CD4-positive, alpha-beta T cell treated with Interferon alpha-2 for 1 hour (primary cell): Measurements from ENCODE around the gene STK32B.

Source experiments
- DNase-seq, 2 donors: peaks; one replicate each; pipeline ENCODE4 v3.0.0-alpha.2; 2020 to 2022

STK32B gene

DNA sequence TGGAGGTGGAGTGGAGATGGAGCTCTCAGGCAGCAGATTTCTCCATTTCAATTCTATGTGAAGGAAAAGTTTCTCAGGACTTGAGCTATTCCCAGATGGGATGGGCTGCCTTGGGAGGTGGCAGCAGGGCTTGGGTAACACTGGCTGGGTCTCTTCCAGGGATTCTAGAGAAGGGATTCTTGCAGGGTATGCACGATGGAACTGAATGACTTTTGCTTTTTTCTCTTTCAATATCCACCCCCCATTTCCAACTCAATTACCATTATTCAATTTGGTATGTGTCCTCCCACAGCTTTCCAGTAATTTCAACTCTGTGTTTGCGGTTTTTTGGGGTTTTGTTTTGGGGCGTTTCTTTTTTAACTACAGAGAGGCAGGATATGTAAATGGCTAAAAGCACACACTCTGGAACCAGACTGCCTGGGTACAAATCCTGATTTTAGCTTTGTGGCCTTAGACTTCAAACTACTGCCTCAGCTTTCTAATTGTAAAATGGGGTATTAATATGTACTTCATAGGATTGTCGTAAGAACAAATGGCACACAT lies 428.3 kb downstream of the STK32B start:
- no peak for DNase-seq

DNA sequence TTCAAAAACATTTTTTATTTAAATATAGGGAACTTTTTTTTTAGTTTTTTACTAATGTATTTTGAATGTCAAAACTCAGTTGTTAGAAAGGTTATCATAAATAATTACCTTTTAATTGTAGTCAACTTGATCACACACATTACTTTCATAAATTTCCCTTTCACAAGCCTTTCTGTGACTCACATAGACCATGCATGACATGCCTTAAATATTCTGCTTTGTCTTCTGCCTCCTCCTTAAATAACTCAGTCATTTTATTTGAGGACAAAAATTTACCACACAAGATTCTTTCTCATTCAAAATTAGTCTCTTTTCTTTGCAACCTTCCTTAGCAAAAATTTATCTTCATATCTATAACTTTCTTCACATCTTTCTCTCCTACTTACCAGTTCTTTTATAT lies 437.1 kb downstream of the STK32B start:
- no peak for DNase-seq

DNA sequence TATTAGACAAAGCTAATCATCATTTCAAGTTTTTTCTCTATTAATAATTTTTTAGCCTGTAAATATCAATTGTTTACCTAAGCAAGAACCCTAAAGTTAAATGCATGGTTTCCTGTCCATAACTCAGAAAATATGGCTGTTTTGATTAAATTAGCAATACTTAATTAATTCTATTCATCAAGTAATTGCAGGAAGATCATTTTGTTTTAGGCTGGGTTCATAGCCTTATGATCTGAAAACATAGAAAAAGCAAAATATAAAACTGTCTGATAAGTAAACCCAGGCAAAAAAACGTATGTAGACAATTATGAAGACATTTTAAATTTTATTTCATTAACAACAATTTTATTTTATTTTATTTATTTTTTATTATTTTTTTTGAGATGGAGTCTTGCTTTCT lies 438.0 kb downstream of the STK32B start:
- no peak for DNase-seq

DNA sequence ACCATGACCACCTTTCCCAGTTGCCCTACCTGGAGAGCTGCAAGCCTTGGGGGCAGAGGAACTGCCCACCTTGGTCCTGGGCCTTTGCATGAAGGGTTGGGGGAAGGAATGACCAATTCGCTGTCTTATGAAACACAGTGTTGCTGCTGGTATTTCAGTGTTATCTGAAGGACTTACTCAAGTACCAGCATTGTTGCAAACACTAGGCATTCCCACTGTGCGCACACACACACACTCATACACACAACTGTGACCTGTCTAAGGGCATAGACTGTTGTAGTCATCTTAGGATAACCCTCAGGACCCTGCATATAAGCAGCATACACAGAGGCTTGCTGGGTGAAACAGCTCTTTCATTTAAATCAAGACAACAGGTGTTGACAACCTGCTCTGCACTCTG lies 446.2 kb downstream of the STK32B start:
- no peak for DNase-seq

DNA sequence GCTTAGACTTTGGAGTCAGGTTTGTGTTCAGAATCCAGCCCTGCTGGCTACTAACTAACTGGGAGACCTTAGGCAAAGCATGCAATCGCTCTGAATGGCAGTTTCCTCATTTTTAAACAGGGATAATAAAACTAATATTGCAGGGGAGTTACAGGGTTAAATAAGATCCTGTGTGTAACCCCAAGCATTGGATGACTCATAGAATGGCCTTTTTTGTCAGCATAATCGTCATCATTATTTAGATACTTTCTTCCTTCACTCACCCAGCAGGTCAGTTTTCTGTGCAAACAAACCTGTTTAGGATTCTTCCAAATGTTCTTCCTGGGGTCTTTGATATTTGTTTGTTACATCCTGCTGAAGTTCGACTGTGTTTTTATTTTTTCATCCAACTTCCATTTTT lies 448.9 kb downstream of the STK32B start:
- DNase-seq: no peak

DNA sequence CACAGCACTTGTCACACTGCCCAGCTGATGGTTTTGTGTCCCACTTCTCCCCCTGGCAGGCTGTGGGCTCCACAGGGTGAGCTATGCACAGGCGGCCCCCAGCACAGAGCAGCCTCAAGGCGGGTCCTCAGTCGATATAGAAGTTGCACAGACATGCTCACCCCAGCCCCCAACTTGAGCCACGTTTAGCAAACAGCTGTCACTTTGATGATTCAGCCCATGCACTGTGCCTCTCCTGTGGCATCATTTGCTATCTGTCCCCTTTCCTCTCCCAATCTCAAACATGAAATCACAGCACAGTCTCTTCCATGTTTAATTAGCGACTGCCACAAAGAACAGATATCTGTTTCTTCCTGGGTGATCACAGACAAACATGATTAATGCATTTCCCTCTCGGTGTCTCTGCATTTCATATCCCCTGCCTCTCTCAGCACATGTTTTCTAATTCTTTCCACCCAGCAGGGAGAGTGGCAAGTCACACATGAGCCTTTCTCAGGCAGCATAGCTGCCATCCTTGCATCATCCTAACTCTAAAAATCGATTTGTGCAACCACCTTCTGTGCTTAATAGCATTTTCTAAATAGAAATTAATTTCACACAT lies 452.2 kb downstream of the STK32B start:
- no peak for DNase-seq

DNA sequence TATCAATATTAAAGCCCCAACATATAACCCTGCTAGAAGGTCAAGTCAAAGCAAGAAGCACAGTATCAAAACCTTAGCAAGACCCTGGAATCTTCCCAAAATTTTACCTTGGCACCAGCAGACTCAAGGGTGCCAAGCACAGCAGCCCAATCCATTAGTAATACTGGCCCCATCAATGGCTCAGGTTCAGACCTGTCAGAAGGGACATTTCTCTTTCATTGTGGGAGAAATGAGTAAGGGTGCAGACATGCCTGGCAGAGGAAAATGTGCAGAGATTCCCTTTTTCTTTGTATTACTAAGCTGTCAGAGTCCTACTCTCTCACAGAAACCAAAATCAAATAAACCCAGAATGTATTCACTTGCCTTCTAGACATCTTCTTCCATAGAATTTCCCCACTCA lies 453.2 kb downstream of the STK32B start:
- DNase-seq: no peak

DNA sequence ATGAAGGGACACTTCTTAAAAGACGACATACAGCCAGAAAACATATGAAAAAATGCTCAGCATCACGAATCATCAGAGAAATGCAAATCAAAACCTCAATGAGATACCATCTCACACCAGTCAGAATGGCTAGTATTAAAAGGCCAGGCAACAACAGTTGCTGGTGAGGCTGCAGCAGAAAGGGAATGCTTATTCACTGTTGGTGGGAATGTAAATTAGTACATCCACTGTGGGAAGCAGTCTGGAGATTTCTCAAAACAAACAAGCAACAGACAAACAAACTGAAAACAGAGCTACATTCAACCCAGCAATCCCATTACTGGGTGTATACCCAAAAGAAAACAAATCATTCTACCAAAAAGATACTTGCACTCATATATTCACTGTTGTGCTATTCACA lies 459.2 kb downstream of the STK32B start:
- no peak for DNase-seq

DNA sequence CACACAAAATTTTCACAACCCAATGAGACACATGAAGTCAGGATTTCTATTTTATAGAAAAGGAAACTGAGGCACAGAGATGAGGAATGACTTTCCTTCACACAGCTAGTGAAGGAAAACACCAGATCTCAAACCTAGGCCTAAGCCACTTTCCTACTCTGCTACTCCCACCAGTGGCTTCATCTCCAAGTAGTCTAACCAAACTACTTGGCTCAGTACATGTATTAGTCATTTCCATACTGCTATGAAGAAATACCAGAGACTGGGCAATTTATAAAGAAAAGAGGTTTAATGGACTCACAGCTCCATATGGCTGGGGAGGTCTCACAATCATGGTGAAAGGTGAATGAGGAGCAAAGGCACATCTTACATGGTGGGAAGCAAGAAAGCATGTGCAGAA lies 460.5 kb downstream of the STK32B start:
- DNase-seq: no peak

DNA sequence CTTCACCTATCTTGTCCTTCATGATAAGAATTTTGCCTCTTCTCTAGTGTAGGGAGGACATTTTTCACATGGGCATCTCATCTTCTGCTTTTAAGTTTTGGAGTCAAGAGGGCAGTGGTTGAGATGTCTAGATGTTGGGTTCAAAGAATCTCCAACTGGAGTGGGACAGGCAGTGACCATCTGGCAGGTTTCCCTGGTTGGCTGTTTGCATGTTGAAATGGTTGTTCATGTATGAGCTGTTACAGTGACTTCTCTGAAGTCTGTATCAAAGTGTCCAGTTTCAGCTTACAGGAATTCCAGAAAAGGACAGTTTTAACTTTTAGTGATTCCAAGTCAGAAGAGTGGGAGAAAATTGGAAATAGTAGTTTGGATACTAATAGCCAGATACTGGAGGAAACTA lies 464.4 kb downstream of the STK32B start:
- no peak for DNase-seq

DNA sequence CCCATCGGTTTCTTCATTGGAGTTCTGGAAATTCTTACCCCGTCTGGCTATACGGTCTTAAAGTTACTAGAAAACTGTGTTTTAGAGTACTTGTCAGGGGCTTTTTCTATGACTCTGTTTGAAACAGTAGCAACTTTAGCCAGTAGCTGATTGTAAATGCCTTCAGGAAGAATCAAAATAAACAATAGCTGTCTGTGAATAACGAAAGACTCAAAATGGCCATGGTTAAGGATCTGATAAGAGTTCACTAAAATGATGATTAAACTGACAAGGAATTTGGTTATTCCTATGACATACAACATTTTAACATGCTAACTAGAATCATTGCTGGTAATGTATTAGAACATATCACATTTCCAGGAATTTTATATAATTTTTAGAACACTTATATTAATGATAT lies 466.1 kb downstream of the STK32B start:
- no peak for DNase-seq

DNA sequence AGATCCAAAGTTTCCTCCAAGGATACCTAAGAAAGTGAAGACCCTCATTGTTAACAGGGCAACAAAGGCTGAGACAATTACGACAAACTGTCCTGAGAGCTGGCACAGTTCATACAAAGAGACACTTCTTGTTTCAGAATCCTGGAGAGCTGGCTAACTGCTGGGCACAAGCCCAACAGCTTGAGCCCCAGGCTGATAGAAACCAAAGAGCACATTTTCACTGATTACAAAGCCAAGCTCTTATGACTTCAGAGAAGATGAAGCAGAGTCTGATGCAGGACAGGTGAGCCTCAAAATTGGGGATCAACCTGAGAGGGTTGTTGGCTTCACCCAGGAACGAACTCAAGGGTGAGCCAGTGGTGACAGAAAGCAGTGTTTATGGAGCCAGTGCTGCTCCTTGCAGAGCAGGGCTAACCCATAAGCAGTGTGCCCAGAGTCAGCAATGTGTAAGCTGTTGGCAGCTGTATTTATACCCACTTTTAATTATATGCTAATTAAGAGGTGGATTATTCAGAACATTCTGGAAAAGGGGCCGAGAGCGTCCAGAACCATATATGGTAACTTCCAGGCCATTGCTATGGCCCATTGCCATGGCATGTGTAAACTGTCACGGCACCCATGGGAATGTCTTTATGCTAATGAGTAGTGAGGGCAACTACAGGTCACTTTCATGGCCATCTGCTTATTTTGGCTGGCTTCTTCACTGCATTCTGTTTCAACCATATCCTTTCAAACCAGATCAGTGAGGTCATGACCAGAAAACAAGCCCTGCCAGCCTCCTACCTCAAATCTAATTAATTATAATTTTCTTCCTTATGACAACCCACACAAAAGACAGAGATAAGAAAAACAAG lies 473.4 kb downstream of the STK32B start:
- DNase-seq: no peak

DNA sequence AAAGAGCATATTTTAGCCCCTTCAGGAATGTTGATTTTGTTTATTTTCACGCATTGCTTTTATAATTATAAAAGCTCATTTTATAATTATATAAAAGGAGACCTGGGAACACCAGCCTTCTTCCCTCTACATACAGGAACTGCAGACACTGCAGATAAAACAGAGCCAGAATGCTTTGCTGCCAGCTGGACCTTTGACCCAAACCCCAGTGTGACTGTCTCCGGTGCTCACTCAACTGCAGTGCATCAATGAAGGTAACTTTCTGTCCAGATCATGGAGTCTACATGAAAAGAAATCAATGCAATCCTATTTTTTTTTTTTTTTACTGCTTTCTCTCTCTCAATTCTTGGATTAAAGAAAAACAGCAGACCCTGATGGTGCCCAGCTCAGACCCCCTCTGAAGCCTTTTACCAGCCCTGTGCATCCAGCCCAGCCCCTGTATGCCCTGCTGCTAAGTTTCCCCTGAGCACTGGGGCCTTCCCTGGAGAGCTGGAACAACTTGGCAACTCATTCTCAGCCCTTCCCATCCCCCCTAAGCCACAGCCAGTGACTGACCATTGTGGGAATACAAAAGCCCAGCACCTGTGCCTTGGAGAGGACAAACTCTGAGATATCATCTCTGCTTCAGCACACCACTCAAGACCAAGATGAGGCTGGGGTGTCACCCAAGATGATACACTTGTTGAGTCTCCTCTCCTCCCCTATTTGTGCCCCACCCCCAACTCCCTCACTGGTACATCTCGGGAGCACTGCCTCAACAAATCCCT lies 475.0 kb downstream of the STK32B start:
- no peak for DNase-seq

DNA sequence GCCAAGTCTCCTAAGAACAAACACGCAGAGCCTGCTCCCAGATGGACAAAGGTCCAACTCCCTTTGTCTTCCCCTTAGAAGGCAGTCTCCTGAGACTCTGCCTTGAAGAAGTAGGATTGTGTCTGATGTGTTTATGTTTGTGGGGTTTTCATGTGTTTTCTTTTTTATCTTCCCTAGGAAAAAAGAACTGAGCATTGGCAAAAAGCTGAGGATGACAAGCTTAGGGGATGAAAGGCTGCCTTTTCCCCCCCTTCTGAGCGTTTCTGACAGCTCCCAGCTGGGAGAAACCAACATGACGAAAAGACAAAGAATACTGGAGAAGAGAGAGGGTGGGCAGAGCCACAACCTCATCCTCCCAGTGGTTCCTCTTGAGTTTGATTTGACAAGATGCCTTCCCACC lies 475.9 kb downstream of the STK32B start:
- no peak for DNase-seq

DNA sequence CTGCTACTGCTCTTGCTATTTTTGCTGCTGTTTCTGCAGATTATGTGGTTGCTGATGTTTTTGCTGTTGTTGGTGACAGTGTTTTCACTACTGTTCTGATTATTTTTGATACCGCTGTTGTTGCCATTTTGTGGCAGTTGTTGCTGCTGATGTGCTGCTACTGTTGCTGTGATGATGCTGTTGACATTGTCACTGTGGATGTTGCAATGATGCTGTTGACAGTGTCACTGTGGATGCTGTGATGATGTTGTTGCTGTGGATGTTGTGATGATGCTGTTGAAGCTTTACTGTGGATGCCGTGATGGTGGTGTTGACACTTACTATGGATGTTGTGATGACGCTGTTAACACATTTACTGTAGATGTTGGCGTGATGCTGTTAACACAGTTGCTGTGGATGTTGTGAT lies 476.8 kb downstream of the STK32B start:
- DNase-seq: no peak

DNA sequence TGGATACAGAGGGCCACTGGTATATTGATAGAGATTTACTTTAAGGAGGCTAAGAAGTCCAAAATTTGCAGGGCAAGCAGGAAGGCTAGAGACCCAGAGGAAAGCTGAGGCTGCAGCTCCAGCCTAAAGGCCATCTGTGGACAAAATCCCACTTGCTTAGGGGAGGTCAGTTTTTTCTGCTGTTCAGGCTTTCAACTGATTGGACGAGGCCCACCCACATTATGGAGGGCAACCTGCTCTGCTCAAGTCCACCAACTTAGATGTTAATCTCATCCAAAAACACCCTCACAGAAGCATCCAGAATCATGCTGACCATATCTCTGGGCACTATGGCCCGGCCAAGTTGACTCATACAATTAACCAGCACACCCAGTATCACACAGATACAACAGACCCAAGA lies 480.8 kb downstream of the STK32B start:
- DNase-seq: no peak

DNA sequence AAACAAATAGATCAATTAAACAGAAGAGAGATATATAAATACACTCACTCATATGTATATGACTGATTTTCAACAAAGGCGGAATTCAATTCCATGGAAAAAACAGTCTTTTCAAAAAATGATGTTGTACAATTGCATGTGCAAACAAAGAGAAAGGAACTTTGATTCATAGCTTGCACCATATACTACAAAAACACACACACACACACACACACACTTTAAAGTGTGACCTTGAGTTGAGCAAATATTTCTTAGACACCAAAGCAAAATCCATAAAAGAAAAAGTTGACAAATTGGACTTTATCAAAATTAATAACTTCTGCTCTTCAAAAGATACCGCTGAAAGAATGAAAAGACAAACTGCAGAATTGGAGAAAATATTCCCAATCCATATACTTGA lies 488.3 kb downstream of the STK32B start:
- no peak for DNase-seq

DNA sequence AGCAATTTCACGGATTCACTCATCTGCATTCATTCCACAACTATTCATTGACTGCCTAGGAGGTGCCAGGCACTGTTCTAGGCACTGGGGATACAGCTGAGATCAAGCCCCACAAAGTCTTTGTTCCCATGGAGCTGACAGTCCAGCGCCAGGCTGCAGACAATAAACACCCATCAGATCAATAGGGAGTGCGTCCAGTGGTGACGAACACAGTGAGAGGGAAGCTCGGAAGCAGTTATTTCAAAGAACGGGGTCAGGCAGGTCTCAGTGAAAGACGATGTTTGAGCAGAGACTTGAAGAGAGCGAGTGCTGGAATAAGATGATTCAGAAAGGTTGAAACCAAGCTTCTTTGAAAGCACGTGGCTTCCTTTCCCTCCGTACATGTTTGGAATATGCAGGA lies 489.9 kb downstream of the STK32B start:
- DNase-seq: no peak

DNA sequence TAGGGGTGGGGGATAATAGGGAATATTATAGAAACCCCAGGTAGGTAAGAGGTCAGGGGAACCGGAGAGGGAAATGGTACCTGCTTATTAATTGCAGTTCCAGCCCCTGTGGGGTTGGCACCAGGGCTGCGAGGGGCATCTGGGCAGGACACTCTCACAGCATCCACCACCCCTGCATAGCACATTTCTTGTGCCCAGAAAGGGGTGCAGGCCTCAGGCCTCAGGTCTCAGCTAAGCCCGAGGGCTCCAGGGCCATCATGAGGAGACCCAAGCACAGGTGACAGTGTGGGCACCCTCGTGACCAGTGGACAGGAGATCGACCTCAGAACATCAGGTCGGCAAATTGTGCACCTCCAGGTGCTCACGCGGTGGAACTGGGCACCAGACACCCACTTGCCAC lies 492.4 kb downstream of the STK32B start:
- no peak for DNase-seq

DNA sequence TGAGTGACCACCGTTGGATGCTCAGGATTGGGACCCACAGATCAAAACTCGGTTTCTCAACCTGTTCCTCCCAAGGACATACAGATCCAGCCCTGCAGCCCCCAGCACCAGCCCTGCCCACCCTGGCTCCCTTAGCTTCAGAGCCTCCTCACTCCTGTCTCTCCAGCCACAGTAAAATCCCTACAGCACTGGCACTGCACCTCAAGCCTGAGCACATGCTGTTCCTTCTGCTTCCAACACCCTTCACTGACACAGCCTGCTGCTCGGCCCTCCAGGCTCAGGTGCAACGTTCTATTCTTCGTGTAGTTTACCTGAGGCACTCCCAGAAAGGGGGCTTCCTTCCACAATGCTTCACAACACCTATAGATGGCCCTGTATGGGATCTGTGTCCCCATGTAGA lies 493.5 kb downstream of the STK32B start:
- DNase-seq: no peak

DNA sequence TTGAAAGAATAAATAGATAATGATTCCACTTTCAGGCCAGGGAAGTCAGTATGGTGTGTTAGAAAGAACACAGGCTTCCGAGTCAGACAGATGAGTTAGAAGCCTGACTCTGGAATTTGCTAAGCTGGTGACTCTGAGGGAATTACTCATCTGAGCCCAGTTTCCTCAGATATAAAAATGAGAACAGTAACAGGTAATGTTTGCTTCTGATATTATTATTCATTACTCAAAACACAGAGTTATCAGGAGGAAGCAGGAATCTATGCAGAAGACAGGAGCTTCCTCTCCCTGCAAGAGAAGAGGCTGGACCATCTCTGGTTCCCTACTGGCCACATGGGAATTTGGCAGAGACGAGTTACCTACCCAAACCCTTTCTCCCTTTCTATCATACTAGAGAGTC lies 494.0 kb downstream of the STK32B start:
- DNase-seq: no peak

DNA sequence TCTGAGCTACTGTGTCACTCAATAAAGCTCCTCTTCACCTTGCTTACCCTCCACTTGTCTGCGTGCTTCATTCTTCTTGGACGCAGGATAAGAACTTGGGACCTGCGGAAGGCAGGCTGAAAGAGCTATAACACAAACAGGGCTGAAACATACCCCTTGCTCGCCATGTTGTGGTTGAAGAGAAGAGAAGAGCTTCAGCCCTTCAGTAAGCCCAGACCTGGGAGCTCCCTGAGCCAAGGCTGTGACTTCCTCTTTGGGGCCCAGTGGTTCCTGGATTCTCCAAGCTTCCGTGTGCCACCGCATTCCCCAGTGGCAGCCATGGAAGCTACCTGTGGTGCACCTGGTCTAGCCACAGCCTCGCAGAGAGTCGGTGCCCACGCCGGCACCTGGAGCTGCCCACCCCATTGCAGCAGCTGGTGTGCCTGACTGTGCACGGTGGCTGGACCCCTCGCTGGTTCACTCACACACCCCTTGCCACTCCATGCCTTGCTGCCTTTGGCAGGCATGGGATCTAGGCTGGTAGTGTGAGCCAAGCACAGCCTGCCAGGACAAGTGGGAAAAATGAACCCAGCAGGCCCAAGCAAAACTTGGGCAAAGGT lies 496.5 kb downstream of the STK32B start:
- DNase-seq: no peak
